HG02571 (cell line): ENCODE results near the gene UPK1B.
"Not testable (repeated sequence)": the region's sequence is repeated elsewhere in the genome, so short reads cannot be mapped to it uniquely, and the experiment has no call there.

ENCODE experiments used
- ATAC-seq: cut with Tn5 transposase; IDR thresholded peaks from one replicate; pipeline ENCODE4 v1.9.1; 2021; ENCODE audit warnings: mild to moderate bottlenecking, moderate library complexity; ENCODE audit not compliant: unreplicated experiment

The UPK1B gene

DNA sequence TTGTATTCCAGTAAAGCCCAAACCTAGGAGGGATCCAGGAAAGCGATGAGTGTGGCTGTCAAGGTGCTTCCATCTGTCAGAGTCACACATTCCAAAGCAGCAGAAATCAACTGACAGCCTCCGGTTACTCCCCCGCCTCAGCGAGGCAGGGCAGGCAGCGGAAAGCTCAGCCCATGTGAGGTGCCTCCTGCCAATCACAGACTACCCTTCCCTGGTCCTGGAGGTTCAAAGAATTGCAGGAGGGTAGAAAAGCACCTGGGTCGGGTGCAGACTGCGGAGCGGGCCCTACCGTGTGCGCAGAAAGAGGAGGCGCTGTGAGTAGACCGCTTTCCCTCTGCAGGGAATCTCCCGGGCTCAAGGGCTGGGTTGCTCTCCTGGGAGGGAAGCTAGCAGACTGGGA lies at the start of gene UPK1B:
Gene UPK1B (plus strand): TSS at position 274 of the 400 bp plus-strand sequence. CDS start 13,144 bp downstream, outside the sequence.
- ATAC-seq: no peak

- ATAC-seq: no peak
Measured at GRCh38 chr3:119125342-119125741, 48.1 kb upstream of the UPK1B start.

GRCh38 chr3:119125742-119126504 lies 47.5 kb upstream of the UPK1B start:
- ATAC-seq: no peak

GRCh38 chr3:119130291-119130690 lies 43.1 kb upstream of the UPK1B start:
- ATAC-seq: not testable (repeated sequence)

DNA sequence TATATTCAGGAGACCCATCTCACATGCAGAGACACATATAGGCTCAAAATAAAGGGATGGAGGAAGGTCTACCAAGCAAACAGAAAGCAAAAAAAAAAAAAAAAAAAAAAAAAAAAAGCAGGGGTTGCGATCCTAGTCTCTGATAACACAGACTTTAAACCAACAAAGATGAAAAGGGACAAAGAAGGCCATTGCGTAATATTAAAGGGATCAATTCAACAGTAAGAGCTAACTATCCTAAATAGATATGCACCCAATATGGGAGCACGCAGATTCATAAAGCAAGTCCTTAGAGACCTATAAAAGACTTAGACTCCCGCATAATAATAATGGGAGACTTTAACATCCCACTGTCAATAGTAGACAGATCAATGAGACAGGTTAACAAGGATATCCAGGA lies 41.1 kb upstream of the UPK1B start:
- ATAC-seq: not testable (repeated sequence)

- not testable (repeated sequence) for ATAC-seq
Measured at GRCh38 chr3:119139360-119139759, 34.0 kb upstream of the UPK1B start.

DNA sequence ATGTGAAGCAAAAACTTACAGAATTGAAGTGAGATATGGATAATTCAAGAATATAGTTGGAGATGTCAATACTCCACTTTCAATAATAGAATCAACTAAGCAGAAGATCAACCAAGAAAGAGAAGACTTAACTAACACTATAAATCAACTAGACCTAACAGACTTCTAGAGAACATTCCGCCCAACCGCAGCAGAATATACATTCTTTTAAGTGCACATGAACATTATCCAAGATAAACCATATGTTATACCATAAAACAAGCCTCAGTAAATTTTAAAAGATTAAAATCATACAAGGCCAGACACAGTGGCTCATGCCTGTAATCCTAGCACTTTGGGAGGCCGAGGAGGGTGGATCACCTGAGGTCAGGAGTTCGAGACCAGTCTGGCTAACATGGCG lies 32.9 kb upstream of the UPK1B start:
- ATAC-seq: no peak

DNA sequence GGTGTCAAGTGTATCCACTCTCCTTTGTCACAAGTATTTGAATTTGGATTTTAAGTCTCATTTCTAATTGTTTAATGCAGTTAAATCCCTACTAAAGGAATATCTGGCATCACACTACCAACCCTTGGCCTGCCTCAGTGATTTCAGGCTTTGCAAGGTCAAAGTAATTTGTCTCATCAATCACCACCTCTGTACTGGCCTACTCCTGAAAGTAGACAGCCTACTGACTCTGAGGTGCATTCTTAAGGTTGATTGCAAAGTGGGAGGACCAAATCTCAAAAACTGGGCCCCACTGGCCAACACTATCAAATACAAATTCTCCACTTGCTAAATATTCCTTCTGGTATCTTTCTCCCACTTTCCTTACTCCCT lies 28.3 kb upstream of the UPK1B start:
- peak; percentile 17 for ATAC-seq

DNA sequence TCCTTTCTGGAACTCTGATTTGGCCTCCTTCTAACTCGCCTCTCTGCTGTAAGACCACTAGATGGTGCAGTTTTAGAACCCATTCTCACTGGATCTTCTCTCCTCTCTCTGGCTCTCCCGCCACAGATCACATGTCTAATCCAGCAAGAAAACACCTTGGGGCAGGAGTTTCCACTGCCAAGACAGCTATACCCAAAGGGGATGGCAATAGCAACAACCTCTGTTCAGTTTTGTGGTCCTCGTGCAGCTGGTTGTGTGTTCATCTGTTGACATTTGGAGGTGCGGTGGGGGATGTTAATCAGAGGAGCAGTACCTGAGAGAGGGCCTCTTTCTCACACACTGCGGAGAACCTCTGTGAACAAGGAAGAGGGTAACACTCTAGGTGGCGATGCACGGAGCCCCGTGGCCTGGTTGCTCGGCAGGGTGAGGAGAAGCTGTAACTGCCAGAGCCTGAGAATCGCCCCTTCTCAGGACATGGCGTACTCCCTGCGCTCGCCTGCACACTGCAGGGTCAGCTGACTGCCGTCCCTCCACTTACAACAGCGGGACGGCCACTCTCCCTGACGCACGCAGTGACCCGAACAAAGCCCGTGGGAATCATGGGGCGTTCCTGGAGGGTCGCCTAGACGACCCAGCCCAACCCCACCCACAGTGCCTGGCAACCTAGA lies 27.8 kb upstream of the UPK1B start, which contains the start of gene TEX55:
Gene TEX55 (plus strand): TSS at position 666 of the 668 bp plus-strand sequence. CDS start 25 bp downstream, outside the sequence.
- ATAC-seq: peak; percentile 62

GRCh38 chr3:119146578-119147375 lies 26.6 kb upstream of the UPK1B start:
- ATAC-seq: no peak

GRCh38 chr3:119147494-119147893 lies 25.9 kb upstream of the UPK1B start:
- no peak for ATAC-seq

DNA sequence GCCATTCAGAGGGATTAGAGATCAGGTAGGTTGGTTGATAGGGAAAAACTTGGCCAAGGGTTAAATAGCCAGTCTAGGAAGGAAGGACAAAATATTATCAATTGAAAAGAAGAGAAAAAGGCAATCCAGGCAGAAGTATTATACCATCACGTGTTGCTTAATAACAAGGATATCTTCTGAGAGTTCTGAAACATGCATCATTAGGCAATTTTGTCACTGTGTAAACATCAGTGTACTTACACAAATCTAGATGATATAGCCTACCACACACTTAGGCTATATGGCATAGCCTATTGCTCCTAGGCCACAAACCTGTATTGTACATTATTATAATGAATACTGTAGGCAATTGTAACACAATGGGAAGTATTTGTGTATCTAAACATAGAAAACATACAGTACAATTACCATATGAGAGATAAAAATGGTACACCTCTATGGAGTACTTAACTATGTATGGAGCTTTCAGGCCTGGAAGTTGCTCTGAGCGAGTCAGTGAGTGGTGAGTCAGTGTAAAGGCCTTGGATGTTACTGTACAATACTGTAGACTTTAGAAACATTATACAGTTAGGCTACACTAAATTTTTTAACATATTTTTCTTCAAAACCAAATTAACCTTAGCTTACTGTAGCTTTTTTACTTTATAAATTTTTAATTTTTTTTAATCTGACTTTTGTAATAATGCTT lies 24.8 kb upstream of the UPK1B start:
- ATAC-seq: no peak

DNA sequence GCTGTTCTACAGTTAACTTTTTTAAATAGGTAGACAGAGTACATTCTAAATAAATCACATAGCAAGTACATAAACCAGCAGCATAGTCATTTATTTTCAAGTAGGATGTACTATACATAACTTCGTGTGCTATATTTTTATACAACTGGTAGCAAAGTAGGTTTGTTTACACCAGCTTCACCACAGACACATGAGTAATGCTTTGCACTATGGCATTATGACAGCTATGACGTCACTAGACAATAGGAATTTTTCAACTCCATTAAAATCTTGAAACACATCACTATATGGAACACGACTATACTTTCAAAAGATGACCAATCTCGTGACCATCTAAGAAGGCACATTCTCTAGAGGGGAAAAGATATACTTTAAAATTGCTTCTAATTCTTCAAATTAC lies 23.9 kb upstream of the UPK1B start:
- no peak for ATAC-seq

- ATAC-seq: no peak
Measured at GRCh38 chr3:119156868-119157267, 16.5 kb upstream of the UPK1B start.

DNA sequence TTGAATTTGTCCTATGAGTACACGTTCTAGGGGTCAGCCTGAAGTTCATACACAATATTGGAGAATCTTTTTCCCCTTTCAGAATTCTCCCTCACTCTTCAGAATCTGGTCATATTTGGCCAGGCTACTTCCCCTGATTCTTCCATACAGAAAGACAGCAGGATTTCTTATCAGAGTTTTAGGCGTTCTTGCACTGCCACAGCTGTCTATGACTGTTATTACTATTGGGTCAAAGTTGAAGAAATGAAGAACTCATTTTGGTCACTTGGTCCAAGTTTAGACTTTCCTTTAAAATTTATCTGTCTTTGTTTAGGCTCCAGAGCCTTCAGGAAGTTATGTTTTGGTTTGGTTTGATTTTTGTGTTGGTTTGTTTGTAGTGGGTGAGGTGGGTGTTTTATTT lies 15.4 kb upstream of the UPK1B start:
- ATAC-seq: no peak

DNA sequence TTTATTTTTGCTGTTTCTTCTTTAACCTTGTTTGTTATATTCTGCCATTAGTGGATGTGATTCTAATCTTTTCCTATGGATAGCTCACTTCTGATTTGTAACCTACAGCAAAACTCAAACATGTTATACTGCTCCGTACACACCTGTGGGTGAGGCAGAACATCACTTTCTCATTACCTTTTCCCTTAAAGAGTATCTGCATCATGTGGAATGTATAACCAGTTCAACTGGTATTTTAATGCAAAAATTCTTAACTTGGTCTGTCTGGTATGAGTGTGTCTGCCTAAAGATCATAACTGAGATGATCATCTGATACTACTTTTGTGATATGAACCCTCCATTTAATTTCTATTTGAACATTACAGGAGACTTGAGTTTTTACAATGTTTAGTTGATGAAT lies 13.0 kb upstream of the UPK1B start:
- ATAC-seq: no peak

DNA sequence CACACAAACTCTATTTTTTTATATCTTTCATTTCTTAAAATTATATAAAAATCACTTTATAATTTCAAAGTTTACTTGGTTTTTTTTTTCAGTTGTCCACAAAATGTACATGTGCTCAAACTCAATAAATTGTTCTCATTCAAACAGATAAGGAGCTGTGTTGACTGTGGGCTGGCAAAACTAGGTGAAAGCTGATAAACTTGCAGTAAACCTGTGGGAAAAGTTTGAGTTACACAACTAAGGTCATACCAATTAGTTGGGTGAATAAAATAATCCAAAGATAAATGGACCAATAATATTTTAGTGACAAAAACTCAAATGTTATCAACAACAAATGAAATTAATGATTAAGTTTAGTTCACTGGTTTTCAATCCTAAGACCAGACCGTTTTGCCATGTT lies 12.6 kb upstream of the UPK1B start:
- no peak for ATAC-seq

DNA sequence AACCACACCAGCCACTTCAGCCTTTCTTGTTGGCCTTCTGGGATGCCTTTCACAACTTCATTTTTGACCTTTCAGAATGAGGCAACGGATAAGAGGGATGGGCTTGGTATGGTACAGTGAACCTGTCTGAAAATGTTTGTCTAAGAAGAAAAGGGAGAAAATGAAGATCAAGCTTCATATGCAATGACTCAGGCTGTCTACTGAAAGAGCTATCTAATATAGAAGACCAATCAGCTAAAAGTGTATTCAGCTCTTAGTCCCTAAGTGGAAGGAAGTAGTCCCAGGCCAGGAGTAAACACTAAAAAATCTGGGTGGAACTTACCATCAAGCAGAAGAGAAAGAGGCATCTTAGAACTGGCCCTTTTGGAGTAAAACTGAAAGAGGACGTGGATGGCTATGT lies 12.2 kb upstream of the UPK1B start:
- no peak for ATAC-seq

- not testable (repeated sequence) for ATAC-seq
Measured at GRCh38 chr3:119164745-119165144, 8.7 kb upstream of the UPK1B start.

GRCh38 chr3:119170821-119171220 lies 2.6 kb upstream of the UPK1B start:
- no peak for ATAC-seq
